H1 (cell line): ENCODE results near the gene PTK6. TPM values are rescaled to one million over a fixed set of nuclear protein-coding genes. Genes with fewer than 3 reads are reported as not detected.
A peak's percentile ranks its signal among the peaks of the same experiment; 100 is the strongest.

Experiments
- CTCF ChIA-PET: fragments of 300-600 bp; sonication (Branson Sonifier 250); formaldehyde crosslinking; loops from one replicate; lab custom pipeline; 2021; ENCODE audit not compliant: partially characterized antibody; lab: Charles Lee
- POLR2A ChIA-PET: fragments of 300-600 bp; sonication (Branson Sonifier 250); formaldehyde crosslinking; loops from one replicate; lab custom pipeline; 2021; ENCODE audit warnings: inconsistent platforms; ENCODE audit not compliant: partially characterized antibody; lab: Charles Lee
- DNase-seq, 2 experiments: peaks; one replicate each; pipeline versions ENCODE4 v3.0.0 to v3.0.0-alpha.2; 2010 to 2022; ENCODE audit warnings: low spot score in 2 of 2, low read depth in 1 of 2, mixed read lengths in 1 of 2
- FAIRE-seq: peaks from 2 replicates; lab custom pipeline; 2011; peaks lifted over from hg19 to GRCh38; lab: Jason Lieb, UNC
- H2AFZ ChIP-seq: 2 replicates; pipeline ENCODE4 v1.8.1; 2012; ENCODE audit warnings: low read length, inconsistent platforms
- H2AK5ac ChIP-seq: 2 replicates; pipeline ENCODE4 v1.6.1; 2013; ENCODE audit warnings: low read depth, low read length
- H2BK120ac ChIP-seq: replicated peaks from 2 replicates; pipeline ENCODE3; 2013; ENCODE audit warnings: low read depth, low read length, inconsistent platforms
- H2BK12ac ChIP-seq: 2 replicates; pipeline ENCODE4 v1.6.1; 2013; ENCODE audit warnings: low read depth, low read length
- H2BK15ac ChIP-seq: 2 replicates; pipeline ENCODE4 v1.6.1; 2013; ENCODE audit warnings: low read length
- H2BK20ac ChIP-seq: 2 replicates; pipeline ENCODE4 v1.6.1; 2013; ENCODE audit warnings: low read length
- H2BK5ac ChIP-seq: 2 replicates; pipeline ENCODE4 v1.6.1; 2013; ENCODE audit warnings: low read depth, low read length
- H3K14ac ChIP-seq: 2 replicates; pipeline ENCODE4 v1.6.1; 2013; ENCODE audit warnings: inconsistent platforms; ENCODE audit not compliant: insufficient read length
- H3K18ac ChIP-seq: 2 replicates; pipeline ENCODE4 v1.6.1; 2013; ENCODE audit warnings: low read length; ENCODE audit errors: extremely low read depth
- H3K23ac ChIP-seq: 2 replicates; pipeline ENCODE4 v1.6.1; 2013; ENCODE audit warnings: inconsistent platforms; ENCODE audit not compliant: insufficient read length
- H3K23me2 ChIP-seq: 2 replicates; pipeline ENCODE4 v1.6.1; 2013; ENCODE audit warnings: low read depth, low read length
- H3K27ac ChIP-seq: 2 replicates; pipeline ENCODE4 v1.6.1; 2011; ENCODE audit warnings: low read depth, low read length, inconsistent platforms
- H3K27me3 ChIP-seq, 4 experiments: replicated peaks in 1 of 4; 1 replicate in 1 of 4; 2 replicates in 3 of 4; pipeline versions ENCODE4 v1.6.1 to v1.8.1; 2011 to 2013; ENCODE audit warnings: low read length in 3 of 4, mild to moderate bottlenecking in 3 of 4, inconsistent platforms in 2 of 4, mixed read lengths in 2 of 4, moderate library complexity in 1 of 4; ENCODE audit not compliant: control insufficient read depth in 3 of 4, insufficient read depth in 3 of 4; ENCODE audit errors: extremely low read depth in 1 of 4
- H3K36me3 ChIP-seq, 4 experiments: 2 replicates each; pipeline versions ENCODE4 v1.6.1 to v1.8.1; 2011 to 2013; ENCODE audit warnings: mild to moderate bottlenecking in 4 of 4, low read length in 3 of 4, moderate library complexity in 2 of 4, control low read depth in 1 of 4, inconsistent platforms in 1 of 4; ENCODE audit not compliant: insufficient read depth in 4 of 4, control insufficient read depth in 2 of 4
- H3K4ac ChIP-seq: replicated peaks from 2 replicates; pipeline ENCODE3; 2013; ENCODE audit warnings: low read length, low read depth, mixed read lengths, inconsistent platforms; ENCODE audit not compliant: insufficient read length
- H3K4me1 ChIP-seq, 4 experiments: replicated peaks in 1 of 4; 1 replicate in 1 of 4; 2 replicates in 3 of 4; pipeline versions ENCODE4 v1.6.1 to v1.8.1; 2011 to 2013; ENCODE audit warnings: low read length in 3 of 4, inconsistent platforms in 2 of 4, mixed read lengths in 1 of 4; ENCODE audit not compliant: insufficient read depth in 4 of 4, control insufficient read depth in 3 of 4
- H3K4me2 ChIP-seq, 2 experiments: 2 replicates each; pipeline versions ENCODE4 v1.6.1 to v1.8.1; 2011 to 2013; ENCODE audit warnings: low read depth in 2 of 2, low read length in 2 of 2, control low read depth in 1 of 2, inconsistent platforms in 1 of 2, mild to moderate bottlenecking in 1 of 2; ENCODE audit not compliant: insufficient read depth in 1 of 2
- H3K4me3 ChIP-seq, 4 experiments: fragments of 200-600, 300-600 bp in 1 of 4; sonication (generic), shearing (Covaris generic), sonication (Bioruptor Twin) in 1 of 4; 2 replicates each; pipeline versions ENCODE4 v1.5.1 to v1.8.1; 2011 to 2016; ENCODE audit warnings: low read length in 4 of 4, low read depth in 3 of 4, control low read depth in 2 of 4, inconsistent platforms in 2 of 4, mild to moderate bottlenecking in 2 of 4, mixed read lengths in 1 of 4, moderate library complexity in 1 of 4; ENCODE audit not compliant: insufficient read depth in 2 of 4; ENCODE audit errors: extremely low read depth in 1 of 4
- H3K56ac ChIP-seq: replicated peaks from 2 replicates; pipeline ENCODE3; 2013; ENCODE audit warnings: low read depth, mild to moderate bottlenecking, mixed read lengths, low read length, inconsistent platforms; ENCODE audit not compliant: insufficient read length
- H3K79me1 ChIP-seq: 2 replicates; pipeline ENCODE4 v1.6.1; 2013; ENCODE audit warnings: low read depth, low read length, control low read depth
- H3K79me2 ChIP-seq, 2 experiments: 2 replicates each; pipeline versions ENCODE4 v1.6.1 to v1.8.1; 2012 to 2013; ENCODE audit warnings: low read length in 2 of 2, mild to moderate bottlenecking in 2 of 2, inconsistent platforms in 1 of 2; ENCODE audit not compliant: insufficient read depth in 2 of 2, control insufficient read depth in 1 of 2
- H3K9ac ChIP-seq, 4 experiments: replicated peaks in 1 of 4; 1 replicate in 1 of 4; 2 replicates in 3 of 4; pipeline versions ENCODE4 v1.6.1 to v1.8.1; 2011 to 2013; ENCODE audit warnings: low read depth in 3 of 4, low read length in 3 of 4, control low read depth in 2 of 4, mild to moderate bottlenecking in 2 of 4, moderate library complexity in 2 of 4, inconsistent platforms in 1 of 4; ENCODE audit errors: extremely low read depth in 1 of 4
- H3K9me3 ChIP-seq, 2 experiments: 2 replicates each; pipeline versions ENCODE4 v1.6.1 to v1.8.1; 2012 to 2013; ENCODE audit warnings: mild to moderate bottlenecking in 2 of 2, moderate library complexity in 2 of 2, control low read depth in 1 of 2, inconsistent platforms in 1 of 2, low read depth in 1 of 2, low read length in 1 of 2, mixed read lengths in 1 of 2; ENCODE audit not compliant: insufficient read depth in 2 of 2
- H4K20me1 ChIP-seq, 2 experiments: replicated peaks in 1 of 2; 2 replicates each; pipeline versions ENCODE3 to v1.8.1; 2011 to 2013; ENCODE audit warnings: inconsistent platforms in 2 of 2, low read length in 2 of 2, mild to moderate bottlenecking in 1 of 2; ENCODE audit not compliant: insufficient read depth in 2 of 2, control insufficient read depth in 1 of 2
- H4K5ac ChIP-seq: 2 replicates; pipeline ENCODE4 v1.6.1; 2013; ENCODE audit warnings: low read length, low read depth, mixed read lengths, inconsistent platforms; ENCODE audit not compliant: insufficient read length
- H4K8ac ChIP-seq: 2 replicates; pipeline ENCODE4 v1.8.0; 2013; ENCODE audit warnings: mild to moderate bottlenecking, moderate library complexity, low read length, inconsistent platforms; ENCODE audit not compliant: insufficient read depth; ENCODE audit errors: extremely low read depth
- H4K91ac ChIP-seq: replicated peaks from 2 replicates; pipeline ENCODE3; 2013; ENCODE audit warnings: low read length, mixed read lengths, inconsistent platforms; ENCODE audit not compliant: insufficient read length
- ATF3 ChIP-seq: IDR thresholded peaks from 2 replicates; pipeline ENCODE4 v1.6.1; 2011; ENCODE audit warnings: low read depth, mild to moderate bottlenecking, low read length; ENCODE audit not compliant: insufficient read depth
- BACH1 ChIP-seq: IDR thresholded peaks from 2 replicates; pipeline ENCODE4 v1.6.1; 2012; ENCODE audit warnings: low read length, improper control_type of control experiment
- EP300 ChIP-seq, 2 experiments: IDR thresholded peaks; 1 replicate in 1 of 2; 2 replicates in 1 of 2; pipeline ENCODE4 v1.6.1; 2011 to 2012; ENCODE audit warnings: low read depth in 2 of 2, low read length in 2 of 2, mild to moderate bottlenecking in 2 of 2, borderline replicate concordance in 1 of 2, inconsistent platforms in 1 of 2, moderate library complexity in 1 of 2
- FOSL1 ChIP-seq: IDR thresholded peaks from 2 replicates; pipeline ENCODE4 v1.6.1; 2011; ENCODE audit warnings: mild to moderate bottlenecking, low read depth, low read length, moderate library complexity; ENCODE audit not compliant: insufficient read depth
- KDM5A ChIP-seq: fragments of 200-600 bp; IDR thresholded peaks from 2 replicates; pipeline ENCODE4 v1.7.1; 2012; ENCODE audit warnings: mild to moderate bottlenecking, low read length, inconsistent platforms, mixed read lengths
- SIN3A ChIP-seq, 2 experiments: IDR thresholded peaks in 1 of 2; conservative IDR thresholded peaks in 1 of 2; 2 replicates each; pipeline ENCODE4 v1.6.1; 2011 to 2012; ENCODE audit warnings: low read length in 2 of 2, improper control_type of control experiment in 1 of 2, low read depth in 1 of 2, mild to moderate bottlenecking in 1 of 2
- SIRT6 ChIP-seq: IDR thresholded peaks from one replicate; pipeline ENCODE4 v1.7.1; 2012; ENCODE audit warnings: low read length, inconsistent platforms
- WGBS, 2 experiments: shearing (Covaris generic) in 1 of 2; methylation state at CpG; one replicate each; pipeline versions ENCODE4 v1.1.6 to v1.1.7; 2013 to 2015; ENCODE audit warnings: low lambda C conversion rate in 2 of 2, mixed read lengths in 2 of 2, inconsistent platforms in 1 of 2, low coverage in 1 of 2, missing lambda C conversion rate in 1 of 2; ENCODE audit not compliant: insufficient replicate concordance in 2 of 2, insufficient coverage in 1 of 2, insufficient read length in 1 of 2; ENCODE audit errors: extremely low coverage in 1 of 2, missing lambda C conversion rate in 1 of 2; 5-methylcytosine and 5-hydroxymethylcytosine counted together
- polyA plus RNA-seq, 7 experiments: library from polyadenylated mRNA; depleted of rRNA in 3 of 7; stranded (reverse) in 5 of 7; unstranded in 2 of 7; fragments of >200 nt in 5 of 7; fragments of 200-250 nt in 2 of 7; gene quantifications; 1 replicate in 5 of 7; 2 replicates in 1 of 7; 4 replicates in 1 of 7; pipeline versions ENCODE4 v1.2.1 to v1.2.3, GENCODE V29; 2011 to 2013; ENCODE audit warnings: missing spikeins in 2 of 7, mixed read lengths in 2 of 7
- total RNA-seq: library from RNA; stranded (reverse); fragmentation: NEBNext Ultra II Directional; extraction: Animal tissue kit (Norgen Biotek cat#: 25700); gene quantifications from 2 replicates; pipeline ENCODE4 v1.2.1, GENCODE V29; 2021

The PTK6 gene
- total and polyA plus RNA-seq, 2 of the 8 experiments (the other 6 are each of a cell fraction or from before 2014, with no cell fraction given), result 0.12 to 0.19 TPM

GRCh38 chr20:63545814-63546213 lies 8.6 kb upstream of the PTK6 start:
- Histone ChIP-seq H3K36me3 (no peaks in the 10 kb centered on the region), H3K14ac (no peak overlapping the region), H3K9ac (no peak overlapping the region), H3K4me1 (peaks cover 0 to 20% (median 7%) of the 10 kb centered on the region in 4 experiments; a peak in 6 of 7 replicates), H4K91ac (no peak overlapping the region), H3K23me2 (no peaks in the 10 kb centered on the region), H2AK5ac (no peak overlapping the region), H2BK12ac (0 out of 2 replicates have a peak overlapping the region, but pooled peaks have one; percentile 39), H3K18ac (no peak overlapping the region), H3K4me3 (no peak overlapping the region), H3K56ac (no peak overlapping the region), H3K27ac (no peak overlapping the region), H4K20me1 (no peaks in the 10 kb centered on the region), H3K4ac (no peak overlapping the region), H3K27me3 (no peaks in the 10 kb centered on the region), H2BK20ac (no peak overlapping the region), H4K5ac (no peak overlapping the region), H2BK5ac (no peak overlapping the region), H3K9me3 (no peaks in the 10 kb centered on the region), H3K79me2 (no peaks in the 10 kb centered on the region), H4K8ac (no peak overlapping the region), H3K23ac (no peak overlapping the region), H3K4me2 (no peak overlapping the region), H2BK120ac (no peak overlapping the region), H3K79me1 (no peaks in the 10 kb centered on the region), H2BK15ac (no peak overlapping the region), H2AFZ (no peak overlapping the region)
- DNase-seq (no peak), FAIRE-seq (no peak)
- WGBS, 2 experiments, result 85% methylated on average over 6 of the region's 6 CpGs; no CpG with 5 or more reads in 1 of the 2 experiments
- TF ChIP-seq FOSL1 (no peak), KDM5A (no peak), EP300 (IDR thresholded peaks at IDR 0.05; ENCODE audit: borderline replicate concordance in 1 of 2, low read depth in 2 of 2, low read length in 2 of 2) (no peak), SIN3A (conservative IDR thresholded peaks at IDR 0.05 in 1 of 2, IDR thresholded peaks at IDR 0.05 in 1 of 2; ENCODE audit: low read depth in 1 of 2, low read length in 2 of 2) (no peak), ATF3 (no peak), SIRT6 (no peak), BACH1 (no peak)
- ChIA-PET POLR2A (interaction anchor here (1.5 to 1.7 kb wide), 2 partner anchors 11 to 25 kb away, joined by 3 to 5 read pairs; no protein-coding TSS in a partner anchor), CTCF (interaction anchor here (0.6 to 1.5 kb wide), 9 partner anchors 10 to 428 kb away, joined by 3 to 6 read pairs (median 4); partner anchors contain the start of gene TPD52L2)
